A172 (cell line): ENCODE results near the gene ATN1. TPM values are rescaled to one million over a fixed set of nuclear protein-coding genes. Genes with fewer than 3 reads are reported as not detected.
"Not testable (repeated sequence)": the region's sequence is repeated elsewhere in the genome, so short reads cannot be mapped to it uniquely, and the experiment has no call there.

Experiments
- DNase-seq: peaks from one replicate; pipeline ENCODE4 v3.0.0-alpha.2; 2015; ENCODE audit warnings: low spot score
- total RNA-seq: library from RNA; depleted of rRNA; stranded (reverse); fragments of >200 nt; shearing (Covaris generic); gene quantifications from 2 replicates; pipeline ENCODE4 v1.2.3, GENCODE V29; 2014; rRNA removed

The ATN1 gene
- total RNA-seq: 3.1 and 6.6 TPM in 2 replicates

GRCh38 chr12:6927379-6928021 is at the start of gene ATN1:
TSS of gene ATN1 (plus strand) at chr12:6927959. CDS start at chr12:6934002, 6,043 bp downstream.
- DNase-seq: no peak

GRCh38 chr12:6879824-6880223 is 47.9 kb upstream of the ATN1 start:
- DNase-seq: not testable (repeated sequence)

DNA sequence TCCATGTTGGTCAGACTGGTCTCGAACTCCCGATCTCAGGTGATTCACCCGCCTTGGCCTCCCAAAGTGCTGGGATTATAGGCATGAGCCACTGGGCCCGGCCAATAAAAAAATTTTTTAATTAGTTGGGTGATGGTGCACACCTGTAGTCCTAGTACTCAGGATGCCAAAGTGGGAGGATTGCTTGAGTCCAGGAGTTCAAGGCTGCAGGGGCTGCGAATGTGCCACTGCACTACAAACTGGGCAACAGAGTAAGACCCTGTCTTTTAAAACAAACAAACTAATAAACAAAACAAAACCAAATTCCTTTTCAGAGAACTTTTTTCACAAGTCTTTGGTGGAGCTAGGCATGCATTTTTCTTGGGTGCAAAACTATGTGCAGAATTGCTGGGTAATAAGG is 44.5 kb upstream of the ATN1 start:
- no peak for DNase-seq

- no peak for DNase-seq
Observed at GRCh38 chr12:6883683-6884082, 44.1 kb upstream of the ATN1 start.

- no peak for DNase-seq
Observed at GRCh38 chr12:6884539-6884938, 43.2 kb upstream of the ATN1 start.

GRCh38 chr12:6886206-6886999 is 41.4 kb upstream of the ATN1 start:
- DNase-seq: not testable (repeated sequence)

- no peak for DNase-seq
Observed at GRCh38 chr12:6887460-6887859, 40.3 kb upstream of the ATN1 start.

- no peak for DNase-seq
Observed at GRCh38 chr12:6888360-6888759, 39.4 kb upstream of the ATN1 start.

DNA sequence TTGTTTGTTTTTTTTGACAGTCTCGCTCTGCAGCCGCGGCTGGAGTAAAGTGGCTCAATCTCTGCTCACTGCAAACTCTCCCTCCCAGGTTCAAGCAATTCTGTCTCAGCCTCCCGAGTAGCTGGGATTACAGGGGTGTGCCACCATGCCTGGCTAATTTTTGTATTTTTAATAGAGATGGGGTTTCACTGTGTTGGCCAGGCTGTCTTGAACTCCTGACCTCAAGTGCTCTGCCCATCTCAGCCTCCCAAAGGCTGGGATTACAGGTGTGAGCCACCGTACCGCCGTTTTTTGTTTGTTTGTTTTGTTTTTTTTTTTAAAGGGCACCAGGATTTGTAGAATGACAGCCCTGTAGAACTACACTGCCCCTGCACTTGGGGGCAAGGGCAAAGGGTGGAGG is 39.0 kb upstream of the ATN1 start:
- not testable (repeated sequence) for DNase-seq

DNA sequence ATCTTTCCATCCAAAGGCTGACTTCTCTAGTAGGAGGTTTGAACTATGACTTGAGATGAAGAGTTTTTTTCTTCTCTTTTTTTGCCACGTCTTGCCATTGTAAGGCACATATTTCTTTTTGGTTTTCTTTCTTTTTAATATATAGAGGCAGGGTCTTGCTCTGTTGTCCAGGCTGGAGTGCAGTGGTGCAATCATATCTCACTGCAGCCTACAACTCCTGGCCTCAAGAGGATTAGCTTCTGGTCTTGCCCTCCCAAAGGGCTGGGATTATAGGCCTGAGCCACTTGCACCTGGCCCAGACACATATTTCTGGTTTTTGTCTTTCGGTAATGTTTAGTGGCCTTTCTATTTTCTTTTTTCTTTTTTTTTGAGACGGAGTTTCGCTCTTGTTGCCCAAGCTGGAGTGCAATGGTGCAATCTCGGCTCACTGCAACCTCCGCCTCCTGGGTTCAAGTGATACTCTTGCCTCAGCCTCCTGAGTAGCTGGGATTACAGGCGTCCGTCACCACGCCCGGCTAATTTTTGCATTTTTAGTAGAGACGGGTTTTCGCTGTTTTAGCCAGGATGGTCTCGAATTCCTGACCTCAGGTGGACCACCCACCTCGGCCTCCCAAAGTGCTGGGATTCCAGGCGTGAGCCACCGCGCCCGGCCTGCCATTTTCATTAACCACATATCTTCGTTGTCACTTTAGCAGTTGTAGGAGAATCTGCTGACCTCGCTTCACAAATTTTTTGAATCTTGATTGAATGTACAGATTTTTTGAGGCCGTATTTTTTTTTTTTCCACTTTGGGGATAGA is 37.8 kb upstream of the ATN1 start:
- DNase-seq: not testable (repeated sequence)

- DNase-seq: peak; percentile 76
Observed at GRCh38 chr12:6890789-6891645, 36.7 kb upstream of the ATN1 start.

DNA sequence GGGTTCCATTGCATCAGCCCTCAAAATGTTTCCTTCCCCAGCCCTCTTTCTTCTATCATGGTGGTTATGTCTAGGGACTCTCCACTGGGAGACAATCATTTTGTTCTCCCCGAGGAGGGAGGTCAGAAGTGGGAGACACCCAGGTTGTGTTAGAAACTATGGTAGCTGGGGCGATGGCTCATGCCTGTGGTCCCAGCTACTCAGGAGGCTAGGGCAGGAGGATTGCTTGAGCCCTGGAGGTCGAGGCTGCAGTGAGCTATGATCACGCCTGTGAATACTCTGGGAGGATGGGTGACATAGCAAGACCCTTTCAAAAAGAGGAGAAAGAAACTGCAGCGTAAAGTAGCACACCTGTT is 36.1 kb upstream of the ATN1 start:
- DNase-seq: no peak

GRCh38 chr12:6892683-6893082 is 35.1 kb upstream of the ATN1 start:
- not testable (repeated sequence) for DNase-seq

GRCh38 chr12:6894321-6894720 is 33.4 kb upstream of the ATN1 start:
- DNase-seq: no peak

DNA sequence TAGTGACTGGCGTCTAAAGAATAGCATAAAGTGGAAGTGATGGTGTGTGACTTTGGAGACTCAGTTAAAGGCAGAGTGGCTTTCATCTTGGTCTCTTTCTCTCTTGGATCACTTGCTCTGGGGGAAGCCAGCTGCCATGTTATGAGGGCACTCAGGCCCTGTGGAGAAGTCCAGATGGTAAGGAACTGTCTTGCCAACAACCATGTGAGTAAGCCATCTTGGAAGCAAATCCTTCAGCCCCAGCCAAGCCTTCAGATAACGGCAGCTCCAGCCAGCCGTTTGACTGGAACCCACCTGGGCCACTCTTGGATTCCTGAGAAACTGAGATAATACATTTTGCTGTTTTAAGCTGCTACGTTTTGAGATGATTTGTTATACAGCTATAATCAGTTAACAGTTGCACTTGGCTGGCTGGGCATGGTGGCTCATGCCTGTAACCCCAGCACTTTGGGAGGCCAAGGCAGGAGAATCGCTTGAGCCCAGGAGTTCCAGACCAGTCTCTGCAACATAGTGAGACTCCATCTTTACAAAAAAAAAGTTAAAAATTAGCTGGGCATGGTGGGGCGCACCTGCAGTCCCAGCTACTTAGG is 30.8 kb upstream of the ATN1 start:
- no peak for DNase-seq

DNA sequence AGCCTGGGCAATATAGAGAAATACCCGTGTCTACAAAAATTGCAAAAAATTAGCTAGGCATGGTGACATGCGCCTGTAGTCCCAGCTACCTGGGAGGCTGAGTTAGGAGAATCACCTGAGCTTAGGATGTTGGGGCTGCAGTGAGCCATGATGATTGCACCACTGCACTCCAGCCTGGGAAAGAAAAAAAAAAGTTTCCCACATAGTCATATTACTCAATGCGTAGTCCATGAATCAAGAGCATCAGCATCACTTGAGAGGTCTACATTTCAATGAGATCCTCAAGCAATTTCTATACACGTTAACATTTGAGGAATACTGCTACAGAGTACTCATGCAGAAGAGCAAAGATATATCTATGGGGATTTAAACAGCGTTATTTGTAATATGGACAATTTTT is 28.3 kb upstream of the ATN1 start:
- no peak for DNase-seq

DNA sequence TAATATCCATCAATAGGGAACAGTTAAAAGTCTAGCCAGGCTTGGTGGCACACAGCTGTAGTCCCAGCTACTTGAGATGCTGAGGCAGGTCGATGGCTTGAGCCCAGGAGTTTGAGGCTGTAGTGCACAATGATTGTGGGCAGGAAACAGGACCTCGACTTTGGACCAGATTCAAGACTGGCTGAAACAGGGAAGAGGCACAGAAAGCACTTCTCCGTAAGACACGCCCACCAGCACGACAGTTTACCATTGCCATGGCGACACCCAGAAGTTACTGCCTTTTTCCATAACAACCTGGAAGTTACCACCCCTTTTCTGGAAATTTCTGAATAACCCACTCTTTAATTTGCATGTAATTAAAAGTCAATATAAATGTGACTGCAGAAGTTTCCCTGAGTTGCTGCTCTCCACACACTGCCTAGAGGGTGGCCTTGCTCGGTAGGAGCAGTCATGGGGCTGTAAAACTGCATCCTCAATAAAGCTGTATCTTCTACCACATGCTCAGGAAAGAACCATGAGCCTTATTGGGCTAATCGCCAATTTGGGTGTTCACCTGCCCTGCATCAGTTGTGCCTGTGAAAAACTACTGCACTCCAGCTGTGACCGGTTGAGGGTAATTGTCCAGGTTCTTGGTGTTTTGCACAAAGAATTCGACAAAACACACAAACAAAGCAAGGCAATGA is 27.8 kb upstream of the ATN1 start:
- no peak for DNase-seq

DNA sequence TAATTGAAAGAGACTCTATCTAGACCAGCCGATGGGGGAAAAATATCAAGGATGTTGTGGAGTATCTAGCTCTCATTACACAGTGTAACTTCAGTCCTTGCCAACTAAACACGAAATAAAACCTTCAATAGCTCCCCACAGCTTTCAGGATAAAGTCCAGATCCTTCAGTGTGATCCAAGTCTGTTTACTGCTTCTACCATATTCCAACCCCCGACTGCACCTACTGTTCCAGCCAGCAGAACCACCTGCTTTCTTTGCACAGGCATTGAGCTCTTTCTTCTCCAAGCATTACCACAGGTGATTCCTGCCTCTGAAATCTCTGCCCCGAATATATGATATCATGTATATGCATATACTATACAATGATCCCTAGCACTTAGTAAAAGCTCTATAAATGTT is 25.3 kb upstream of the ATN1 start:
- DNase-seq: no peak

- no peak for DNase-seq
Observed at GRCh38 chr12:6903722-6904121, 24.0 kb upstream of the ATN1 start.
